ENCODE results near the gene SAPCD1.
A peak's percentile ranks its signal among the peaks of the same experiment; 100 is the strongest.

SAPCD1 gene

DNA sequence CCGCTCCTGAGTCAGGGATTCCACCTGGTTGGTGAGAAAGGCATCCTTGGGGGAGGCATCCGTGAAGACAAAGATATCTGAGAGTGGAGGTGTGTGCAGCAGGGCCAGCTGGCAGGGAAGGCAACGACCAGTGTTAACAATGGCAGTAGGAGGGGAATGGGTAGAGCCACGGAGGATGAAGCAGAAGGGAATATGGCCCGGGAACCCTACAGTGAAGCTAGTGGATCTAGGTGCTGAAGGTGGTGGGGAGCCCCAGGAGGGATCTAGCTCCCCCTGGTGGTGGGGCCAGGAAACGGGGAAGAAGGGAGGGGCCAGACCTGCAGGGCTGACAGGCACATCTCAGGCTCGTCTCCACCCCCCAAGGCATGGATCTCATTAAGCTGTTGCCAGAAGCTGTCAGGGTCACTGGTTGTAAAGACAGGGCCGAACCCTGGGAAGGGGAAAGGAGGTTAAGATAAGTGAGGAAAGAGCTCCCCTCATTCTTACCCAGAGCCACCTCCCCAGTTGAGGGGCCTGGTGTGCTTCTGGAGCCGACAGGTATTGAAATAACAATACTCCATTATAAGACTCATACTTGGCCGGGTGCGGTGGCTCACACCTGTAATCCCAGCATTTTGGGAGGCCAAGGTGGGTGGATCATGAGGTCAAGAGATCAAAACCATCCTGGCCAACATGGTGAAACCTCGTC is 7.4 kb downstream of the SAPCD1 start:
- peaks cover 3 to 9% of the 10 kb centered on the region in 2 donors for H3K27me3 ChIP-seq (ENCODE audit: control insufficient read depth in 1 of 2, insufficient read depth in 2 of 2, low read length in 2 of 2)
- no peaks in the 10 kb centered on the region for H3K36me3 ChIP-seq (ENCODE audit: control insufficient read depth in 2 of 2, insufficient read depth in 2 of 2, low read length in 2 of 2)
- H3K4me3 ChIP-seq (ENCODE audit: low read length in 2 of 2), result no peak overlapping the region
- H3K9me3 ChIP-seq (ENCODE audit: control insufficient read depth in 2 of 2, low read length in 2 of 2), result no peaks in the 10 kb centered on the region
- no peak overlapping the region for H3K9ac ChIP-seq (ENCODE audit: low read length in 2 of 2)
- no peak overlapping the region for H3K27ac ChIP-seq (ENCODE audit: low read length)
- H3K4me1 ChIP-seq (ENCODE audit: control insufficient read depth, insufficient read depth, low read length), result peaks cover 6% of the 10 kb centered on the region

DNA sequence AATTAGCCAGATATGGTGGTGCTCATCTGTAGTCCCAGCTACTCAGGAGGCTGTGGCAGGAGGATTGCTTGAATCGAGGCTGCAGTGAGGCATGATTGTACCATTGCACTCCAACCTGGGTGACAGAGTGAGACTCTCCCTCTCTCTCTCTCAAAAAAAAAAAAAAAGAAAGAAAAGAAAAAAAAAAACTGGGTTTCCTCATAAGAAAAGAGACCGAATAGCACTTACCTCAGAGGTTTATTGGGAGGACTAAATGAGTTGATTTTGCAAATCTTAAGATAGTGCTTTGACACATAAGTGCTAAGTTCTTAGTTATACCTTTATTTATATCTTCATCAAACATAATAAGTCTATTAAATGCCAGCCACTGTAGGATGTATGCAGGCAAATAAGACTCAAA is 8.4 kb downstream of the SAPCD1 start:
- Histone ChIP-seq H3K4me1 (ENCODE audit: control insufficient read depth, insufficient read depth, low read length) (peaks cover 6% of the 10 kb centered on the region), H3K9me3 (ENCODE audit: control insufficient read depth in 2 of 2, low read length in 2 of 2) (no peaks in the 10 kb centered on the region)

DNA sequence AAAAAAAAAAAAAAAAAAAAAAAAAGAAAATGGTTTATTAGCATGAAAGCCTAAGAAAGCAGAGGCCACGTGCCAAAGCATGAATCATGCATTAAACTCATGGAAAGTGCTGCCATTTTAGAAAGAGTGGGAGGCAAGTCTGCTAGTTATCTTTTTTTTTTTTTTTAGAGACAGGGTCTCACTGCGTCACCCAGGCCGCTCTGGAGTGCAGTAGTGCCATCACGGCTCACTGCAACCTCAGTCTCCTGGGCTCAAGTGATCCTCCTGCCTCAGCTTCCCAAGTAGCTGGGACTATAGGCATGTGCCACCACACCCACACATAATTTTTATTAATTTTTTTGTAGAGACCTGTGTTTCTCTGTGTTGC is 9.5 kb downstream of the SAPCD1 start:
- H3K9ac ChIP-seq (ENCODE audit: low read length in 2 of 2), result no peak overlapping the region
- peaks cover 6% of the 10 kb centered on the region for H3K4me1 ChIP-seq (ENCODE audit: control insufficient read depth, insufficient read depth, low read length)
- no peak overlapping the region for H3K27ac ChIP-seq (ENCODE audit: low read length)
- H3K36me3 ChIP-seq (ENCODE audit: control insufficient read depth in 2 of 2, insufficient read depth in 2 of 2, low read length in 2 of 2), result no peaks in the 10 kb centered on the region
- H3K9me3 ChIP-seq (ENCODE audit: control insufficient read depth in 2 of 2, low read length in 2 of 2), result no peaks in the 10 kb centered on the region
- H3K4me3 ChIP-seq (ENCODE audit: low read length in 2 of 2), result no peak overlapping the region
- H3K27me3 ChIP-seq (ENCODE audit: control insufficient read depth in 1 of 2, insufficient read depth in 2 of 2, low read length in 2 of 2), result no peaks in the 10 kb centered on the region

More for the DNA sequence above, 8.4 kb downstream of the SAPCD1 start:
- H3K36me3 ChIP-seq (ENCODE audit: control insufficient read depth in 2 of 2, insufficient read depth in 2 of 2, low read length in 2 of 2), result no peaks in the 10 kb centered on the region
- no peak overlapping the region for H3K27ac ChIP-seq (ENCODE audit: low read length)
- H3K4me3 ChIP-seq (ENCODE audit: low read length in 2 of 2), result no peak overlapping the region
- H3K27me3 ChIP-seq (ENCODE audit: control insufficient read depth in 1 of 2, insufficient read depth in 2 of 2, low read length in 2 of 2), result peaks cover 3 to 8% of the 10 kb centered on the region in 2 donors
- H3K9ac ChIP-seq (ENCODE audit: low read length in 2 of 2), result no peak overlapping the region

DNA sequence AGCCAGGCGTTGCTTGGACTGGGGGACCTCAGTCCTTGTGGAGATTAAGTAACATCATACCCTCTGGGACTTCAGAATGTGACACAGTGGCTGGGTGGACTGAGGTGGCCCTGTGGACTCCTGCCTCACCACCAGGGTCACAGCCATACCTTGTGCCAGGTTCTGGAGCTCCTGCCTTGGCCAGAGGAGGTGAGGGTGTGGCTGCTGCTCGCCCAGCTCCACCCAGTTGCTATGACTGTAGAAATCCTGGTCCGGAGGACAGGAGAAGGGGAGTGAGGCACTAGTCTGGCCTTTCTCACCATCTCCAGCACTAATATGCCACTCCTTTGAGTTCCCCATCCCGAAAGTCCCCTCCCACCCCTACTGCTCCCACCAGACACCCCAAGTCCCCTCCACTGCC is 12.7 kb downstream of the SAPCD1 start:
- H3K36me3 ChIP-seq (ENCODE audit: control insufficient read depth in 2 of 2, insufficient read depth in 2 of 2, low read length in 2 of 2), result peaks cover 6 to 10% of the 10 kb centered on the region in 2 donors
- no peak overlapping the region for H3K4me3 ChIP-seq (ENCODE audit: low read length in 2 of 2)
- no peaks in the 10 kb centered on the region for H3K27me3 ChIP-seq (ENCODE audit: control insufficient read depth in 1 of 2, insufficient read depth in 2 of 2, low read length in 2 of 2)
- no peak overlapping the region for H3K9ac ChIP-seq (ENCODE audit: low read length in 2 of 2)
- peaks cover 9% of the 10 kb centered on the region for H3K4me1 ChIP-seq (ENCODE audit: control insufficient read depth, insufficient read depth, low read length)
- H3K9me3 ChIP-seq (ENCODE audit: control insufficient read depth in 2 of 2, low read length in 2 of 2), result no peaks in the 10 kb centered on the region
- H3K27ac ChIP-seq (ENCODE audit: low read length), result no peak overlapping the region

DNA sequence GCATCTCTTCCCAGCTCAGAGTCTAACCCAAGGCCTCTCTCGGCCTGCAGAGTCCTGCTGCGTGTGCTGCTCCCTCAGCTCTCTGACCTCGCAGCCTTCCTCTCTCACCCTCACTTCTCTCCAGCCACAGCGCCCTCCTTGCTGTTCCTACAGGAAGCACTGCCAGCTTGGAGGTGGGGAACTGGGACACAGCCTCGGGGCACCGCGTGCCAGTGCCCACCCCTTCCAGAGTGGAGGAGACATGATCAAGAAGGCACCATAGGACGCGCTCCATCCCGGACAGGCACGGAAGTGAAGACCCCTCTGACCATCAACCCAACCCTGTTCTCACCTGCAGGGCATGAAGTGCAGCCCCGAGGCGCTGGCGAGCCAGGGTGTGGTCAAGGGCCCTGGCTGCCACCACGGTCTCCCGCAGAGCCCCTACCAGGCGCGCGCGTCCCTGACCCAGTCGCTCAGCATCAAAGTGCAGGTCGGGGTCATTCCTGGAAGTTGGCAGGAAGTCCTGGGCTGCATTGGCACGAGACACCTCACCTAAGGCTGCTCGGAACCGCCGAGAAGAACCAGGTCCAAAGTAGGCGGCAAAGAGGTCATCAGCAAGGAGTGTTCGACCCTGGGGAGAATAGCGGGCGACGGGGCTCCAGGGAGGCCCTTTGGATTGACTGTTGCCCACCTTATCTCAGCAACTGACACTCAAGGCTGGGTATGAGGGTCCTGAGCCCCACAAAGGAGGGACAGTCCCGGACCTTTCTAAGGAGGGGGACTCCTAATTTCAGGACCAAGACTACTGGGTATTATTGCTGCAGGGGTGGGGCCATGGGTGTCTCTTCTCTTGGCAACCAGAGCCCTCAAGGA is 13.4 kb downstream of the SAPCD1 start:
- H3K27me3 ChIP-seq (ENCODE audit: control insufficient read depth in 1 of 2, insufficient read depth in 2 of 2, low read length in 2 of 2), result no peaks in the 10 kb centered on the region
- H3K4me3 ChIP-seq (ENCODE audit: low read length in 2 of 2), result no peak overlapping the region
- H3K4me1 ChIP-seq (ENCODE audit: control insufficient read depth, insufficient read depth, low read length), result peaks cover 9% of the 10 kb centered on the region
- no peak overlapping the region for H3K27ac ChIP-seq (ENCODE audit: low read length)
- no peaks in the 10 kb centered on the region for H3K9me3 ChIP-seq (ENCODE audit: control insufficient read depth in 2 of 2, low read length in 2 of 2)
- H3K36me3 ChIP-seq (ENCODE audit: control insufficient read depth in 2 of 2, insufficient read depth in 2 of 2, low read length in 2 of 2), result peaks cover 13 to 17% of the 10 kb centered on the region in 2 donors
- H3K9ac ChIP-seq (ENCODE audit: low read length in 2 of 2), result no peak overlapping the region

DNA sequence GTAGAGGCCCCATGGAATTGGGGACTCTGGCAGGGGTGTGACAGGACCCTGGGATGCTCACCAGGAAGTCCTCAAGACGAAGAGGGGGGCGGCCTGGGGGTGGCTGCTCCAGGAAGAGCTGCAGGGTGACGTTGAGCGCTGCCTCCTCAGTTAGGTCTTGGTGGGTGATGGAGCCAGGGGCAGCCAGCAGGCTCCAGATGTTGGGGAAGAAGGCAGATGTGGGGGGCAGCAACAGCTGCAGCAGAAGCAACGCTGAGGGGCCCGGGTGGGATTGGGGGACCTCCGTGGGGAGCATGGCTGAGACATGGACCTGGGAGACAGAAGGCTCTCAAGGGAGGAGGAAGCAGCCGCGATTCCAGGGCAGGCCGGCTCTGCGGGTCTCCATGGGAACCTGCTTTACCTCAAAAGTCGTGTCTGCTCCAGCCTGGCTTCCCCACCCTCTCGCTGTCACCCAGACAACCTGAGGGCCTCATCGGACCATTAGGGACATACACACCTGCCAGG is 14.1 kb downstream of the SAPCD1 start:
- Histone ChIP-seq H3K4me3 (ENCODE audit: low read length in 2 of 2) (no peak overlapping the region), H3K9me3 (ENCODE audit: control insufficient read depth in 2 of 2, low read length in 2 of 2) (no peaks in the 10 kb centered on the region), H3K4me1 (ENCODE audit: control insufficient read depth, insufficient read depth, low read length) (peaks cover 9% of the 10 kb centered on the region), H3K9ac (ENCODE audit: low read length in 2 of 2) (peak overlapping the region in 1 of 2 donors; percentile 36), H3K27me3 (ENCODE audit: control insufficient read depth in 1 of 2, insufficient read depth in 2 of 2, low read length in 2 of 2) (no peaks in the 10 kb centered on the region), H3K36me3 (ENCODE audit: control insufficient read depth in 2 of 2, insufficient read depth in 2 of 2, low read length in 2 of 2) (peaks cover 15 to 17% of the 10 kb centered on the region in 2 donors), H3K27ac (ENCODE audit: low read length) (no peak overlapping the region)

DNA sequence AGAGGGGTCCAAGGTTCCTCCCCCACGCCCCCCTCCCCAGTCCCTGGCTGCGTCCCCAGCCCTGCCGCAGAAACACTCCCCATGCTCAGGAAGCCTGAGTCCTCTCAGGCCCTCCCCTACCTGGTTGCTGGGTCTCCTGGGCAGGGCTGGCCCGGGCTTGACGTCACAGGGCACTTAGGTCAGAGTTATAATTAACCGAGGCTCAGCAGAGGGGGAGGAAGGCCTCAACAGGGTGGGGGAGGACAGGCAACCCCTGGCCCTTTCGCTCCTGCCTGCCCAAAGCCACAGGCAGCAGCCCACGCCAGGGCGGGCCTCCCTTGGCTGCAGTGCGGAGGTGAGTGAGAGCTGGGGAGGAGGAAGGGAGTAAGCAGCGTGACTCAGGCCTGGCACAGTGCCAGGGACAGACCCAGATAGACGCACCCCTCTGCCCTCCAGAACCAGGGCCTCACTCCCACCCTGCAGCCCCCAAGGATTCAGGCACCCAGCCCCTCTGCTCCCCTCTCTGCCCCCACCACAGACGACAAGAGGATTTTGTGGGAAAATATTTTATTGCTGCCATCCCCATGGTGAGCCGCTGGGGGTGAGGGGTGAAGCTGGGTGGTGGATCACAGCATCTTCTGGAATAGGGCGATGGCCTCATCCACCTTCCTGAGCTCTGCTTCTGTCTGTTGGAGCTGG is 14.7 kb downstream of the SAPCD1 start, which contains the start of gene VWA7:
Gene VWA7 (minus strand): TSS at position 340 of the 678 bp plus-strand sequence. CDS start 549 bp downstream, outside the sequence.
- H3K27me3 ChIP-seq (ENCODE audit: control insufficient read depth in 1 of 2, insufficient read depth in 2 of 2, low read length in 2 of 2), result no peaks in the 10 kb centered on the region
- no peak within 1 kb of the TSS for H3K27ac ChIP-seq (ENCODE audit: low read length)
- H3K9me3 ChIP-seq (ENCODE audit: control insufficient read depth in 2 of 2, low read length in 2 of 2), result no peaks in the 10 kb centered on the region
- peaks cover 19 to 21% of the 10 kb centered on the region in 2 donors for H3K36me3 ChIP-seq (ENCODE audit: control insufficient read depth in 2 of 2, insufficient read depth in 2 of 2, low read length in 2 of 2)
- H3K4me1 ChIP-seq (ENCODE audit: control insufficient read depth, insufficient read depth, low read length), result peaks cover 9% of the 10 kb centered on the region
- H3K4me3 ChIP-seq (ENCODE audit: low read length in 2 of 2), result no peak within 1 kb of the TSS
- peak within 1 kb of the TSS in 1 of 2 donors; percentile 36 for H3K9ac ChIP-seq (ENCODE audit: low read length in 2 of 2)

DNA sequence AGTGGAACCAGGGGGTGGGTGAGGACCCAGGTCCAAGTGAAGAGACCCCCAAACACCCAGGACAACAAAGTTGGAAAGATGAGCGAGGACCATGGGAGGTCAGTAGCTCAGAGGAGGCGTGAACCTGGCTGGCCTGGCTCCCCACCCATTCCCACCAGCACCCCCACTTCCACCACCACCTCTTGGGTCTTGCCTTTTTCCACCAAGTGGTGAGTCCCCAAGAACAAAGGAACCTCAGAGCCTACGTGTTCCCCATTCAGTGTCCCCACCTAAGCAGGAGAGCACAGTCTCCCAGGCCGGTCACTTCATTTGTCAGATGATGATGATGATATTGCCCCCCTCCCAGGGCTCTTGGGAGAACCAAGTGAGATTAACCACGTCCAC is 15.2 kb downstream of the SAPCD1 start:
- Histone ChIP-seq H3K27ac (ENCODE audit: low read length) (no peak overlapping the region), H3K9ac (ENCODE audit: low read length in 2 of 2) (no peak overlapping the region), H3K27me3 (ENCODE audit: control insufficient read depth in 1 of 2, insufficient read depth in 2 of 2, low read length in 2 of 2) (no peaks in the 10 kb centered on the region), H3K9me3 (ENCODE audit: control insufficient read depth in 2 of 2, low read length in 2 of 2) (no peaks in the 10 kb centered on the region), H3K4me3 (ENCODE audit: low read length in 2 of 2) (no peak overlapping the region), H3K36me3 (ENCODE audit: control insufficient read depth in 2 of 2, insufficient read depth in 2 of 2, low read length in 2 of 2) (peaks cover 23 to 25% of the 10 kb centered on the region in 2 donors), H3K4me1 (ENCODE audit: control insufficient read depth, insufficient read depth, low read length) (peaks cover 9% of the 10 kb centered on the region)

DNA sequence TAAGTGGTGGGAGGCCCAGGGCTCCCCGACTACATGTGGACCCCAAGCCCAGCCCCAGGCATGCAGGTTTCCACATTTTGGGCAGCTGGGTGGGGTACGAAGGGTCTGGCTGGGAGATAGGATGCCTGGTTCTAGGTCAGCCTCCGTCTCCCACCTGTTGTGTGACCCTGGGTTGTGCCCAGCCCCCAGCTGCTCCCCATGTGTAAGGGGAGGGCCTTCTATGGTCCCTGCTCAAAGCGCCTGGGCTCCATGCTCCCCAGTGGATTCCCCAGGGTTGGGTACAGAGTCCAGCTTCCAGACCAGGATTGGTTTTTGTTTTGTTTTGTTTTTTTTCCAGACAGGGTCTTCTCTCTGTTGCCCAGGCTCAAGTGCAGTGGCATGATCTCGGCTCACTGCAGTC is 15.7 kb downstream of the SAPCD1 start:
- Histone ChIP-seq H3K9ac (ENCODE audit: low read length in 2 of 2) (no peak overlapping the region), H3K4me1 (ENCODE audit: control insufficient read depth, insufficient read depth, low read length) (peaks cover 9% of the 10 kb centered on the region), H3K4me3 (ENCODE audit: low read length in 2 of 2) (no peak overlapping the region), H3K27ac (ENCODE audit: low read length) (no peak overlapping the region), H3K36me3 (ENCODE audit: control insufficient read depth in 2 of 2, insufficient read depth in 2 of 2, low read length in 2 of 2) (peaks cover 28% of the 10 kb centered on the region in 2 donors), H3K27me3 (ENCODE audit: control insufficient read depth in 1 of 2, insufficient read depth in 2 of 2, low read length in 2 of 2) (no peaks in the 10 kb centered on the region), H3K9me3 (ENCODE audit: control insufficient read depth in 2 of 2, low read length in 2 of 2) (no peaks in the 10 kb centered on the region)

DNA sequence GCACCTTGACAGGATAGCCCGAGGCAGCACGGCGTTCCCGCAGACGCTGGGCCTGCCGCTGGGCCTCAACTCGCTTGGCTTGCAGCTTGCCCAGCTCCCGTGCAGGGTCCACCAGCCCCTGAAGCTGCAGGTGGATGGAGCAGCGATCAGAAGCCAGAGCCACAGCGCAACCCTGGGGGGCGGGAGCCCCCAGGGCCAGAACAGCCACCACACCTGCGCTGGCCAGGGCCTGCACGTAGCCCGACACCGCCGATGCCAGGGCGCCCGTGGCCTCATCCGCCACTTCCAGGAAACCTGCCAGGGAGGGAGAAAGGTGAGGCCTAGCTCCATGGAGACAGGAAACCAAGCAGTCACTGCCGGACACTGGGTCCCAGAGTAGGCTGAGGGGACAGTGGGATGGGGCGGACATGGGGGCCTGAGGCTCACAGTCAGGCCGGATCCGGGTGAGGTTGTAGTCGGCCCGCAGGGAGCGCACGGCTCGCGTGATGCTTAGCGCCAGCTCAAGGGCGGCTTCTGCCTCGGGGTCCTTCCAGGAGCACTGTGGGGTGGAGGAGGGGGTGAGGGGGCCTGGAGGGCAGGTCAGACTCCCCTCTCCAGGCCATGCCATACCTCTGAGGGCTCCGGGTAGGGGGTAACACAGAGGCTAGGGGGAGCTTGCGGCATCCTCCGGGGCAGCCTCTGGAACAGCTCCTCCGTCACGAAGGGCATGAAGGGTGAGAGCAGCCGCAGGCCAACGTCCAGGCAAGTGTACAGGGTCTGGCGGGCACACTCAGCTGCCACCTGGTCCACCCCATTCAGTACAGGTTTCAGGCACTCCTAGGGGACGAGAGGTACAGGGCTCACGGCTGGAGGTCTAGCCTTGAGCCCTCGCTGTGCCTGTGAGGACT is 16.8 kb downstream of the SAPCD1 start:
- Histone ChIP-seq H3K27me3 (ENCODE audit: control insufficient read depth in 1 of 2, insufficient read depth in 2 of 2, low read length in 2 of 2) (no peaks in the 10 kb centered on the region), H3K4me3 (ENCODE audit: low read length in 2 of 2) (no peak overlapping the region), H3K27ac (ENCODE audit: low read length) (no peak overlapping the region), H3K4me1 (ENCODE audit: control insufficient read depth, insufficient read depth, low read length) (peaks cover 9% of the 10 kb centered on the region), H3K36me3 (ENCODE audit: control insufficient read depth in 2 of 2, insufficient read depth in 2 of 2, low read length in 2 of 2) (peaks cover 31 to 33% of the 10 kb centered on the region in 2 donors), H3K9me3 (ENCODE audit: control insufficient read depth in 2 of 2, low read length in 2 of 2) (no peaks in the 10 kb centered on the region), H3K9ac (ENCODE audit: low read length in 2 of 2) (no peak overlapping the region)
